HG02884 (cell line): ENCODE measurements around the gene C21orf58.
"Not testable (repeated sequence)": the region's sequence is repeated elsewhere in the genome, so short reads cannot be mapped to it uniquely, and the experiment has no call there.

ENCODE experiments used
- ATAC-seq: cut with Tn5 transposase; IDR thresholded peaks from one replicate; pipeline ENCODE4 v1.9.1; 2021; ENCODE audit warnings: mild to moderate bottlenecking, moderate library complexity; ENCODE audit not compliant: unreplicated experiment

Gene C21orf58

DNA sequence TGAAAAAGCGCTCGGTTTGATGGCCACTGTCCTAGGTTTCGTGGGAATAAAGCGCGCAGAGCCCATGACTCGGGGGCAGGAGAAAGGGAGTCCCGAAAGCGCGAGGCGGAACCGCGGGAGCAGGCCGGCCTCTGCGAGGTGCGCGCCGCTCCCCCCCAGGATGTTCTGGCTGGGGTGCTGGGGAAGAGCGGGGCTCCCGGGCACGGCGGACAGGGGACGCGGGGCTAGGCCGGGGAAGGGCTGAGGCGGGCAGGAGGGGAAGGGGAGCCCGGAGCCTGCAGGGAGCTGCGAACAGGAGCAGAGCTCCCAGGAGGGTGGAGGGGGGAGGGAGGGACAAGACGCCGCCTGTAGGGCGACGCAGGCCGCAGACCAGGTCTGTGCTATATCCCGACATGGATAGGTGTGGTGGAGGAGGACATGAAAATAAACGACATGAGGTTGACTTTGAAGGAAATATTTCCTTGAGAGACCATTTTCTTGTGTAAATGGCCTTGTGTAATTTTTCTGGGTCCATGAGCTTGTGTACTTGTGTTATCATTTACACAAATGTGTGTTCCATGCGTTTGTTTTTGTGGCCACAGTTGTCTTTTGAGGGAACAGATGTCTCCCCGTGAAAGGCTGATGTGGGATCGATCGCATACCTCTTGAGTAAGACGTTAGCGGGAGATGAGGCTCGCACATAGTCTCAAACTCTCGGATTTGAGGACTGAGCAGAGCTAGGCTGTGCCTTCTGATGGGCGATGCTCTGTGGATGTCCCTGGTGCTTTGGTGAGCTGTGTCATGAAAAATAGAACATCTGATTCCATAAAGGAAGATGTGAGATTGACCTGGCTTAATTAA lies 1.6 kb upstream of the C21orf58 start:
- no peak for ATAC-seq

DNA sequence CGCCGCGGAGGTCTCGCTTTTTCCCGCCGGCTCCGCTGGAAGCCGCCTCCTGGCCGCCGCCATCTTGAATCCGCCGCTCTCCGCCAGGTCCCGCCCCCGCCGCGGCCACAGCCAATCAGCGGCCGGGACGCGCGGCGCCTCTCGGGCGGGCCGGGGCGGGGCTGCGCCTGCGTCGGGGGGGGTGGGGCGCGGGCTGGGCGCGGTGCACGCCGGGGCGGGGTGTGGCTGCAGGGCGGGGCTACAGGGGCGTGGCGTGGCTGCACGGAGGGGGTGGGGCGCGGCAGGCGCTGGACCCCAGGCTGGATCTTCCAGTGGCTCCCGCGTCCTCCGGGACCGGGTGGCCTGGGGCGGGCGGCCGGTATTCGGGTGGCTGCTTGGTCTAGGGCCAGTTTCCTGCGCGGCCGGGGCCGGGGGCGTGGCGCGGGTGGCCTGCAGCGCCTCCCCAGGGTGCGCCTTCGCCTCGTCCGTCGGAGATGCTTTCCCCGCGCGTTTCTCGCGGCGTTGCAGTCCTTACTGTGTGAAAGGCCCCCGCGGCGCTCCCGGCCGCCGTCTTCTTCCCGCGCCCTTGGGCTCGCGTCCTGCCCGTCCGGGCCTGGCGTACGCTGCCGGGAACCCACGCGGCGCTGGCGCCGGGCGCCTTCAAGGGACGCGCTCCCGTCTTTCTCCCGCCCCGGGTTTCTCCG lies 861 bp upstream of the C21orf58 start:
- ATAC-seq: peak; percentile 40

DNA sequence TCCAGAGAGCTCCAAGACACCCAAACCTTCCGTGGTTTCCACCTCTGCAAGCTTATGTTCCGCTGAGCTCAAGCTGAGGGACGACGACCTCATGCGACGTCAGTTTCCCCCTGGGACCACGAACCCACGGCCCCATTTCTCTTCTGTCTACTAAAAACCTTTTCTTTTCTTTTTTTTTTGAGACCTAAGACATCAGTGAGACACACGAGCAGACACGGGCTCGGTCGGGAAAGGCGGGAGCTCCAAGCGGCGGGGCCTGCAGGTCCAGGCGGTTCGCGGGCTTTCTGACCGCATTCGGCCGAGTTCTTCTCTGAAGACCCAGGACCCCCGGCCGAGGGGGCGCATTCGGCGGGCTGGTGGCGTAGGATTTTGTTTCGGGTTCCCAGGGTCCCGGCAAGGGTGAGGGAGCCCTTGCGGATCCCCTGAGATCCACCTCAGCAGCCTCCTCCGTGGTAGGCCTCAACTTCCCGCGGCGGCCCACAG lies 402 bp downstream of the C21orf58 start:
- peak; percentile 5 for ATAC-seq

DNA sequence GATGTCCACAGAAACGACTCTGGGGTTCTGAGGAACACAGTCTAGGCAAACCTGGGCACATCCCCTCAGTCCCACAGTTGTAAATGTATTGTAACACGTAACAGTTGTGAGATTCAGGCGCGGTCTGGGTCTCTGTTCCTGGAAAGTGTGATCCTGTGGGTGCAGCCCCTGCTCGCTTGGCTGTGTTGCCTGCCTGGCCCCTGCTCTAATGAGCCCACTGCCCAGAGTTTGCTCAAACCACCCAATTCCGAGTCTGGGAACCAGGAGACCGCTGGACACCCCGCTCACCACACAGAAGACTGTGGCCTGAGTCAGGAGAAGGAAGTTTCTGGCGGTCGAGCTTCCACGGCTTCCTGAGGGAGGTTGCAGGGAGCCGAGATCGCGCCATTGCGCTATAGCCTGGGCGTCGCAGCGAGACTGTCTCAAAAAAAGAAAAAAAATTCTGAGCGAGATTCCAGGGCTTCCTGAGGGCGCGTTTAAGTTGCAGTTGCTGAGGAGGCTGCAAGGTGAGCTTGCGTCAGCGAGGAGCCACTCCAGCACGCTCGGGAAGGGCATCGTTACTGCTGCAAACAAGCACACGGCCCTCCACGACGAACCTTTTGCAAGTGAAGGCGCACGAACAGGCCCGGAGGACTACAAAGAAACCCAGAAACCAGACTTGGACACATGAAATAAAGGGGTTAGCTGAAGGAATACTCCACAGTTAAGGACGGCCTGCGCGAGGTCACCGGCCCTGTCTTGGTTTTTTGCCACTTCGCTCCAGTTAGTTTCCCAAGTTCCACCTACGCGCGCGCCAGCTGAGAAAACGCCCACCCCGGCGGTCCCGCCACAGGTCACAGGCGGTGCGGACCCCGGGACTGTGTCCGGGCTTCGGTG lies 1.1 kb downstream of the C21orf58 start:
- no peak for ATAC-seq

DNA sequence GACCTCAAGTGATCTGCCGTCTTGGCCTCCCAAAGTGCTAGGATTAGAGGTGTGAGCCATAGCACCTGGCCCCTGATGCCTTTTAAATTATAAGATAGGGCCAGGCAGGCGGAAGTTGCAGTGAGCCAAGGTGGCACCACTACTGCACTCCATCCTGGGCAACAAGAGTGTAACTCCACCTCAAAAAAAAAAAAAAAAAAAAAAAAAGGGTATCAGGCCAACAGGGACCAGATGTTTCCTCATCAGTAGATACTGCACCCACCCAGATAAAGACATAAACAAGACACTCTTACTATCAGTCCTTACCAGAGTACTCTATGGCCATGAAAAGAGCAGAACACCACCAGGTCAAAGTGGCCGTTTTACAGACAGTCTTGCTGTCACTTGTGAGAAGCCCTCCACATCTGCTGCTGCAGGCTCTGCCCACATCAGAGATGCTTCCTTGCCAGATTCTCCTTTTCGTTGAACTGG lies 3.3 kb downstream of the C21orf58 start:
- ATAC-seq: no peak

DNA sequence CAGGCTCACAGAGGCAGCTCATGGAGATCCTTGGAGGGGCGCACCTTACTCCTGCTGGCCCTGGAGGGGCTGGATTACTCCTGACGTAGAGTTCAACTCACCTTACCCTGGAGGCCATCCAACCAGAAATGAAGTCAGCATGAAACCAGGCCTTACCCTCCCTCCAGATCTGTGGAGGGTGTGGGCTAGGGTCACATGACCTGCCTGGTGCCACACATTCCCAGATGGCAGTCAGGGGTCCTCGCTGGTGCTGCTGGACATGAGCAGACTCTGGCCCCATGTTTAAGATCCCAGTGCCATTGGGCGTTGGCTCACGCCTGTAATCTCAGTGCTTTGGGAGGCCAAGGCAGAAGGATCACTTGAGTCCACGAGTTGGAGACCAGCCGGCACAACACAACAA lies 4.5 kb downstream of the C21orf58 start:
- ATAC-seq: no peak

DNA sequence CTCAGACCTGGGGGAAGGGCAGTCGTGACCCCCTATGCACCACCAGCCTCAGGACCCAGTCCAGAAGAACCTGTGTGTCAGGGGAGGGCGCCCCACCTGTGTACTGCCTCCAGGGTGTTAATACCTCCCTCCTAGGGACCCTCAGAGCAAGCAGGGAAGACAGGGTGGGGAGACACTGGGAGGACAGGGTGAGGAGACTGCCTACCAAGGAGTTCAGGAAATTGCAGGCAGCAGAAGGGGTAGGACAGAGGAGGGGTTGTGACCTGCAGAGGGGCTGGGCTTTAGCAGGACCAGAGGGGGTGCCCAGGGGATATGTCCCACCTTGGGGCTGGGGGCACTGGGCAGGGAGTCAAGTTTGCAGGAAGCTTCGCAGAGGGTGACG lies 5.2 kb downstream of the C21orf58 start:
- no peak for ATAC-seq

DNA sequence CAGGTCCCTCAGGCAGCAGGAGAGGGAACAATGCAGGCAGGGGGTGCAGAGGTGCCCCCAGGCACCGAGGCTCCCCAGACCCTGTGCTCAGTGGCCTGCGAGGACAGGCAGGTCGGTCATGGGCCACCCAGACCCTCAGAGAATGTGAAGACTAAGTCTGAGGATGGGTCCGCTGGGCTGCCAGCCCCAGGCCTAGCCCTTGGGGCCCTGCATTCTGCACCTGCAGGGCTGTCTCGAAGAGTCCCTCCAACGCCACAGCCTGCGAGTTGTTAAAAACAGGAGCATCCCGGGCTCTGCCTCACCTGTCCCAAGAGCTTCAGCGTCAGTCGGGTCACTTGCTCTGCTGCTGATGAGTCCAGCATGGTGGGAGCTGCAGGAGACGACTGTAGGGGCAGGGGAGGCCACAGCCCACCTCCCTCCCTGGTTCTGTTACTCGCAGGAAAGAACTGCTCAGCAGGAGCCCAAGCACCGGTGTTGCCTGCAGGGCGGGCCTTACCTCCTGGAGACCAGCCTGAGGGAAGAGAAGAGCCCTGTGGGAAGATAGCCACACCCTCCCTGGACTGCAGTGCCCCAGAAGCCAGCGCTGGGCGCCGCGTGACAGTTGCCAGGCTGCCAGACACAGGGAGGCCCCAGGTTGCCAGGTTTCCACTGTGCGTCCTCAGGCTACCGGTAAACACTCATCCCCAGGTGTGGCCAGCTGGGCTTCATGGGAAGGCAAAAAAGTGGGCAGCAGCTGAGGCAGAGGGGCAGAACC lies 5.8 kb downstream of the C21orf58 start:
- ATAC-seq: no peak

DNA sequence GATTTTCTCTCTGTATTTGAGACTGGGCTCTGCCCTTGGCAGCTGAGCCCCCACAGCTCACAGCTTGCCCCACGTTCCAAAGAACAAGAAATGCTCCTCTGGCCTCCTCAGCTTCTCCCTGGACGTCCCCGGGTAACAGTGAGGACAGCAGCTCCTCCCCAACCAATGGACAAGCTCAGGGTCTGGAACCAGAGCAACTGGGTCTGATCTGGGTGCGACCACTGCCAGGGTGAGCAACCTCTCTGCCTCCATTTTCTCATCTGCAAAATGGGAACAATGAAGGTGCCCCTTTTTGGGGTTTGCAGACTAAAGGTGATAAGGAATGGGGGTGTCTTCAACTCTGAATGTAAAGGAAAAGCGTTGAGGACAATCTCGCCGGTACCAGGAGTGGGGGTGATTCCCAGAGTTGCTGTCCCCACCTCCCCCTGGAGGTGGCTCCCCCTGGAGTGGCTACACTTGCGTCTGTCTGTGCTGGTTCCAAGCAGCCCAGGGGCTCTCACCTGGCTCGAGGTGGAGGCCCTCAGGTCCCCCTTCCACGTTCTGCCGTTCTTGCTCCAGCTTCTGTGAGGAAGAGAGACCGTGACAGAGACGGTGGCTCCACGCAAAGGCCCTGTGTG lies 6.9 kb downstream of the C21orf58 start:
- no peak for ATAC-seq

DNA sequence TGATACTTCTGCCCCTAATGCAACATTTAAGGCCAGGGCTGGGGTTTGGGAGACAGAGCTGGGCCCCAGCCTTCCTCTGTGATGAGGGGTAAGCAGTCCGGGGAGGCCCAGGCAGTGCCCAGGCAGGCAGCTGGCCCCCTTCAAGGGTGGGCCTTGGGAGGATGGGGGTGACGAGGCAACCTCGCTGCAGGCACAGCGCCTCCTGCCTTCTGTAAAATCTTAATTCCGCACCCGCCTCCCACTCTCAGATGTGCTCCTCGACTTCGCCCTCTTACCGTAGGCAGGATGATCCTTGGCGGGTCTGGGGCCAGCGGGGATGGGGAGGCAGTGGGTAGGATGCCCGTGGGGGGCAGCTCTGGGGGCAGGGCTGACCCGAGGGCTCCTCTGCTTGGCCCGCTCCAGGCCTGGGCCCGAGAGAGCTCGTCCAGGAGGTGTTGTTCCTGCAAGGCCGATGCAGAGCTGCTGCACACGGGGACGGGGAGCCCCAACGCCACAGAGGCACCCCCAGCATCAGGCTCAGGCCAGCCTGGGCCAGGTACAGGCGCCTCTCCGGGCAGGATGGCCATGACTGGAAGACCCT lies 9.1 kb downstream of the C21orf58 start:
- no peak for ATAC-seq

DNA sequence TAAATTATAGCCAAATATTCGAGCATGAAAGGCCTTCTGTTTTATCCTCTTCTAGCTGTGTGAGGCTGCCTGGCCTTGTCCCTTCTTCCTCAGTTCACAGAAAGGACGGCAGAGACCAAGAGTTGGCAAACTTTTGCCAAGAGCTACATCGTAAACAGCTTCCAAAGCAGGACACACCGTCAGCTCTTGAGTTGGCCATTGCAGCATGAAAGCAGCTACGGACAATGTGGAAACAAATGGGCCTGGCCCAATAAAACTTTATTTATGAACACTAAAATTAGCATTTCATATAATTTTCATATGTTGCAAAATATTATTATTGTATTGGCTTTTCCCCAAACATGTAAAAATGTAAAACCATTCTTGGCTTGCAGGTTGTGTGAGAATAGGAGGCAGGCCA lies 10.7 kb downstream of the C21orf58 start:
- no peak for ATAC-seq

DNA sequence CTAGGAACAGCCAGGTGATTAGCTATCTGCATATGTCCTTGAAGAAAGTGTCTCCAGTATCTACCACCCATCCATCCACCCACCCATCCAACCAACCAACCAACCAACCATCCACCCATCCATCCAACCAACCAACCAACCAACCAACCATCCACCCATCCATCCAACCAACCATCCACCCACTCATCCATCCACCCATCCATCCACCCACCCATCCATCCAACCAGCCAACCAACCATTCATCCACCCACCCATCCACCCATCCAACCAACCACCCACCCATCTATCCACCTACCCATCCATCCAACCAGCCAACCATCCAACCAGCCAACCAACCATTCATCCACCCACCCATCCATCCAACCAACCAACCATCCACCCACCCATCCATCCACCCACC lies 12.1 kb downstream of the C21orf58 start:
- no peak for ATAC-seq

DNA sequence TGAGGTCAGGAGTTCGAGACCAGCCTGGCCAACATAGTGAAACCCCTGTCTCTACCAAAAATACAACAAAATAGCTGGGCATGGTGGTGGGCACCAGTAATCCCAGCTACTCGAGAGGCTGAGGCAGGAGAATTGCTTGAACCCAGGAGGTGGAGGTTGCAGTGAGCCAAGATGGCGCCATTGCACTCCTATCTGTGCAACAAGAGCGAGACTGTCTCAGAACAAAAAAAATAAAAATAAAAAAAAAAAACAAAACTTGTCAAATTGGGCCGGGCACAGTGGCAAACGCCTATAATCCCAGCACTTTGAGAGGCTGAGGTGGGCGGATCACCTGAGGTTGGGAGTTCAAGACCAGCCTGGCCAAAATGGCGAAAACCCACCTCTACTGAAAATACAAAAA lies 13.4 kb downstream of the C21orf58 start:
- not testable (repeated sequence) for ATAC-seq

DNA sequence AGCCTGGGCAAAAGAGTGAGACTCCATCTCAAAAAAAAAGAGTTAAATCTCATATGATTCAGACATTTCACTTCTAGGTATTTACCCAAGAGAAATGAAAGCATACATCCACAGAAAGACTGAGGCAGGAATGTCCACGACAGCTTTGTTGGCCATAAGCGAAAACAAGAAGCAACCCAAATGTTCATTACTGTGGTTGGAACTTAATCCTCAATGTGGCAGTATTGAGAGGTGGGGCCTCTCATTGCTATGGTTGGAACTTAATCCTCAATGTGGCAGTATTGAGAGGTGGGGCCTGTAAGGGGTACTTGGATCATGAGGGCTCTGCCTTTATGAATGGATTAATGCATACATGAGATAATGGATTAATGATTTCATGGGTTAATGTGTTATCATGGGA lies 15.2 kb downstream of the C21orf58 start:
- no peak for ATAC-seq

DNA sequence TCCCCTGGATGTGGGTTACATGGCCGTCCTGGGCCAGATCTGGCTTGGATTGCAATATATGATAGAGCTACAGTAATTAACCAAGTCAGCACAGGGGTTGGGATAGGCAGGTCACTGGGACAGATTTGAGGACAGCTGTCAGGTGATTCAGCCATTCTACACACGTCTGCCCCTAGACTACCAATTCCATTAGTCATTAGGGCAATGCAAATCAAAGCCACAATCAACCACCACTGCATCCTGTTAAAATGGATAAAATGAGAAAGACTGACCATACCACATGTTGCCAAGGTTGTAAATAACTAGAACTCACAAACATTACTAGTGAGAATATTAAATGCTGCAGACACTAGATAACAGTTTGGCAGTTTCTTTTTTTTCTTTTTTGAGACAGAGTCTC lies 16.0 kb downstream of the C21orf58 start:
- ATAC-seq: no peak

DNA sequence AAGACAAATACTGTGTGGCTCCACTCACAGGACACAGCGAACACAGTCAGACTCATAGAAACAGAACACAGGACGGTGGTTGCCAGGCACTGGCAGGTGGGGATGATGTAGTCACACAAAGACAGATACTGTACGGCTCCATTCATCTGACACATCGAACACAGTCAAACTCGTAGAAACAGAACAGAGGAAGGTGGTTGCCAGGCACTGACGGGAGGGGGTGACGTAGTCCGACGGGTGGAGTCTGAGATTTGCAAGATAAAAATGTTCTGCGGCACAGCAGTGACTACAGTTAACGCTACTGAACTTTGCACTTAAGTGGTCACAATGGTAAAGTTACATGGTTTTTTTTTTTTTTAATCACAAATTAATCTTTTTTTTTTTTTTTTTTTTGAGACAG lies 18.7 kb downstream of the C21orf58 start:
- no peak for ATAC-seq

DNA sequence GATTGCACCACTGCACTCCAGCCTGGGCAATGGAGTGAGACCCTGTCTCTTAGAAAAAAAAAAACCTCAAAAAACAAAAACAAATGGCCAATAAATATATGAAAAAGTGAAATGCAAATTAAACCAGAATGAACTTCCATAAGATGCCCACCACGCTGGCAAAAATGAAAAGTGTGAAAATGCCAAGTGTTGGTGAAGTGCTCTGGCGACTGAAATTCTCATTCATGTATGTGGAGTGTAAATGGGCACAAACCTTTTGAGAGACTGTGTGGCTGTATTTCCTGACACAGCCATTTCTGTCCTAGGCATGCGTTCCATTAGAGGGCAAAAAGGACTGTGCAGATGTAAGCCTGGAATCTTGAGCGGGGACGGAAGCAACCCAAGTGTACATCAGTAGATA lies 19.2 kb downstream of the C21orf58 start:
- ATAC-seq: no peak

DNA sequence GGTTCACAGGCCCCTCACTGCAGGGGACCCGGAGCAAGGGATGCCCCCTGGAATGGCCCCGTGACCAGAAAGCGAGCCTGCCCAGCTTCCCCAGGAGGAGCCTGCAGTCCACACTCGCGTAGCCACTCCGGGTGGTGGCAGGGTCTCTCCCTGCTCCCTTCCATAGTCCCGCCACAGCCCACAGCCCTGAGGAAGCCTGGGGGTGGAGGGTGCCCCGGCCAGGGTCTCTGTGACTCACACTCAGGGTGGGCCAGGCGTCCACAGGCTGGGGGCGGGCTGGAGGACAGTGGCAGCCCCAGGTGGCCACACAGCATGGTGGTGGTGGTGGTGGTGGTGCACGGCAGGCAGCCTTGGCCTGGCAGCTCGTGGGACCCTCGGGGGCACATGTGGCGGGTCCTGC lies 21.9 kb downstream of the C21orf58 start:
- no peak for ATAC-seq

DNA sequence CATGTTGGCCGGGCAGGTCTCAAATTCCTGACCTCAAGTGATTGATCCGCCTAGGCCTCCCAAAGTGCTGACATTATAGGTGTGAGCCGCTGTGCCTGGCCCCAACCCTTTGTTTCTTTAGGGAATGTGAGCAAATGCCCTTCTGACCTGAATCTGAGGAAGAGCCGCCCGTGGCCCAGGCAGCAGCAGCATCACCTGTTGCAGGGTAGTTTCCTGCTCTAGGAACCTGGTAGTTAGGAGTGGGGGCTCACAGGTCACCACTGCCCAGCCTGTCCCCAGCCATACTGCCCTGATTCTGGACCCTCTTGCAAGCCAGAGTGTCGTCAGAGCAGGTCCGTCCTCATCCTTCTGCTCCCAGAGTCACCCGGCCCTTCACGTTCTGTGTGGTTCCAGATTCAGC lies 24.5 kb downstream of the C21orf58 start:
- ATAC-seq: no peak
